ENCODE results near the gene GAL. TPM values are rescaled to one million over a fixed set of nuclear protein-coding genes. Genes with fewer than 3 reads are reported as not detected.

The GAL gene
- total and polyA plus RNA-seq, 2 of the 13 experiments (the other 11 are each of a cell fraction or from before 2014, with no cell fraction given), result not detected

DNA sequence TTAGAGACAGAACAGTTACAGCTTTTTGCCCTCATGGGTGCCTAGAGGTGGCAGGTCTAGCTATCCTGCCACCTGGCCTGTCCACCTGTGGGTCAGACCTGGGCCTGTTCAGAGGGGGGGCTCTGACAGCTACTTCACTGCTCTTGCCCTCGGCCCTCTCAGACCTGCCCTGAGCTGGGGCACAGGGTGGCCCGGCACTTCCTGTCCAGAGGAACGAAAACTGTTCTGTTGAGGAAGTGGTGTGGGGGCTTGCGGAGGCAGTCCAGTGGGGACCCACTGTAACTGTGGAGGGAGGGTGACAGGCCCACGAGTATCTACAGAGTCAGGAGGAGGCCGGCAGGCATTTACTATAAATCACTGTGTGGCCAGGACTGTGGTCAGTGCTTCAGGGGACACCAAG, 50.8 kb downstream of the GAL start:
- no peaks in the 10 kb centered on the region for H3K79me2 ChIP-seq (ENCODE audit: insufficient read depth, low read length)
- H2AFZ ChIP-seq (ENCODE audit: low read length), result no peak overlapping the region
- no peak overlapping the region for H3K9ac ChIP-seq (ENCODE audit: insufficient read depth, low read depth, low read length)
- POLR2A ChIA-PET, result no interaction called here
- no peaks in the 10 kb centered on the region for H3K4me1 ChIP-seq (ENCODE audit: insufficient read depth, low read length)
- no TSS peak for BruUV-seq (replicated peaks)
- in situ Hi-C loops (cut with HindIII; ENCODE audit: extremely low pct_ligation_motif_present, low pct_unique_long_range_greater_than_20kb), result no loop called here
- no peak overlapping the region for H3K4me3 ChIP-seq (replicated peaks in 1 of 3; ENCODE audit: insufficient read depth in 1 of 3, low read depth in 2 of 3, low read length in 3 of 3)
- H3K9me3 ChIP-seq (ENCODE audit: low read length), result no peaks in the 10 kb centered on the region
- intact Hi-C loops (cut with micrococcal nuclease; ENCODE audit: unreplicated experiment), result no loop called here
- peaks cover 2 to 31% of the 10 kb centered on the region in 2 experiments; a peak in 3 of 5 replicates for H3K27me3 ChIP-seq (ENCODE audit: control insufficient read depth in 1 of 2, insufficient read depth in 2 of 2, low read length in 2 of 2)
- no peaks in the 10 kb centered on the region for H3K36me3 ChIP-seq (replicated peaks in 1 of 2; ENCODE audit: control insufficient read depth in 1 of 2, insufficient read depth in 2 of 2, low read length in 2 of 2)
- 39% methylated on average over 5 of the region's 6 CpGs for WGBS (ENCODE audit: low lambda C conversion rate)
- FAIRE-seq, result no peak
- CTCF ChIA-PET (ENCODE audit: low intra/inter-chr PET ratio, low total read pairs), result no interaction called here
- no peak overlapping the region for H3K27ac ChIP-seq (ENCODE audit: extremely low read length, insufficient read depth, low read length)
- no peak overlapping the region for H3K4me2 ChIP-seq (ENCODE audit: low read depth, low read length)
- DNase-seq (ENCODE audit: low spot score), result no peak
- H4K20me1 ChIP-seq (ENCODE audit: insufficient read depth, low read length), result no peaks in the 10 kb centered on the region
- ATAC-seq, result no peak
- TF ChIP-seq, protein P1, sequence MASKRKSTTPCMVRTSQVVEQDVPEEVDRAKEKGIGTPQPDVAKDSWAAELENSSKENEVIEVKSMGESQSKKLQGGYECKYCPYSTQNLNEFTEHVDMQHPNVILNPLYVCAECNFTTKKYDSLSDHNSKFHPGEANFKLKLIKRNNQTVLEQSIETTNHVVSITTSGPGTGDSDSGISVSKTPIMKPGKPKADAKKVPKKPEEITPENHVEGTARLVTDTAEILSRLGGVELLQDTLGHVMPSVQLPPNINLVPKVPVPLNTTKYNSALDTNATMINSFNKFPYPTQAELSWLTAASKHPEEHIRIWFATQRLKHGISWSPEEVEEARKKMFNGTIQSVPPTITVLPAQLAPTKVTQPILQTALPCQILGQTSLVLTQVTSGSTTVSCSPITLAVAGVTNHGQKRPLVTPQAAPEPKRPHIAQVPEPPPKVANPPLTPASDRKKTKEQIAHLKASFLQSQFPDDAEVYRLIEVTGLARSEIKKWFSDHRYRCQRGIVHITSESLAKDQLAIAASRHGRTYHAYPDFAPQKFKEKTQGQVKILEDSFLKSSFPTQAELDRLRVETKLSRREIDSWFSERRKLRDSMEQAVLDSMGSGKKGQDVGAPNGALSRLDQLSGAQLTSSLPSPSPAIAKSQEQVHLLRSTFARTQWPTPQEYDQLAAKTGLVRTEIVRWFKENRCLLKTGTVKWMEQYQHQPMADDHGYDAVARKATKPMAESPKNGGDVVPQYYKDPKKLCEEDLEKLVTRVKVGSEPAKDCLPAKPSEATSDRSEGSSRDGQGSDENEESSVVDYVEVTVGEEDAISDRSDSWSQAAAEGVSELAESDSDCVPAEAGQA (IDR thresholded peaks at IDR 0.05; ENCODE audit: low read depth), result no peak
- TF ChIP-seq, protein P1 (CRISPR knock-in tag; IDR thresholded peaks at IDR 0.05; ENCODE audit: borderline replicate concordance), result no peak
- TF ChIP-seq NFE2 (CRISPR knock-in tag; IDR thresholded peaks at IDR 0.05) (no peak), ATAD3A (CRISPR knock-in tag; IDR thresholded peaks at IDR 0.05) (no peak), CBFB (CRISPR knock-in tag; IDR thresholded peaks at IDR 0.05) (no peak)
- TF ChIP-seq, protein P2, sequence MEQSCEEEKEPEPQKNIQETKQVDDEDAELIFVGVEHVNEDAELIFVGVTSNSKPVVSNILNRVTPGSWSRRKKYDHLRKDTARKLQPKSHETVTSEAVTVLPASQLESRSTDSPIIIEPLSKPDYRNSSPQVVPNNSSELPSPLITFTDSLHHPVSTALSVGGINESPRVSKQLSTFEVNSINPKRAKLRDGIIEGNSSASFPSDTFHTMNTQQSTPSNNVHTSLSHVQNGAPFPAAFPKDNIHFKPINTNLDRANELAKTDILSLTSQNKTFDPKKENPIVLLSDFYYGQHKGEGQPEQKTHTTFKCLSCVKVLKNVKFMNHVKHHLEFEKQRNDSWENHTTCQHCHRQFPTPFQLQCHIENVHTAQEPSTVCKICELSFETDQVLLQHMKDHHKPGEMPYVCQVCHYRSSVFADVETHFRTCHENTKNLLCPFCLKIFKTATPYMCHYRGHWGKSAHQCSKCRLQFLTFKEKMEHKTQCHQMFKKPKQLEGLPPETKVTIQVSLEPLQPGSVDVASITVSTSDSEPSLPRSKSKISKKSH (CRISPR knock-in tag; IDR thresholded peaks at IDR 0.05; ENCODE audit: borderline replicate concordance), result no peak
- TF ChIP-seq, protein P3, sequence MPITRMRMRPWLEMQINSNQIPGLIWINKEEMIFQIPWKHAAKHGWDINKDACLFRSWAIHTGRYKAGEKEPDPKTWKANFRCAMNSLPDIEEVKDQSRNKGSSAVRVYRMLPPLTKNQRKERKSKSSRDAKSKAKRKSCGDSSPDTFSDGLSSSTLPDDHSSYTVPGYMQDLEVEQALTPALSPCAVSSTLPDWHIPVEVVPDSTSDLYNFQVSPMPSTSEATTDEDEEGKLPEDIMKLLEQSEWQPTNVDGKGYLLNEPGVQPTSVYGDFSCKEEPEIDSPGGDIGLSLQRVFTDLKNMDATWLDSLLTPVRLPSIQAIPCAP (CRISPR knock-in tag; IDR thresholded peaks at IDR 0.05; ENCODE audit: low read depth), result no peak
- TF ChIP-seq, protein P4, sequence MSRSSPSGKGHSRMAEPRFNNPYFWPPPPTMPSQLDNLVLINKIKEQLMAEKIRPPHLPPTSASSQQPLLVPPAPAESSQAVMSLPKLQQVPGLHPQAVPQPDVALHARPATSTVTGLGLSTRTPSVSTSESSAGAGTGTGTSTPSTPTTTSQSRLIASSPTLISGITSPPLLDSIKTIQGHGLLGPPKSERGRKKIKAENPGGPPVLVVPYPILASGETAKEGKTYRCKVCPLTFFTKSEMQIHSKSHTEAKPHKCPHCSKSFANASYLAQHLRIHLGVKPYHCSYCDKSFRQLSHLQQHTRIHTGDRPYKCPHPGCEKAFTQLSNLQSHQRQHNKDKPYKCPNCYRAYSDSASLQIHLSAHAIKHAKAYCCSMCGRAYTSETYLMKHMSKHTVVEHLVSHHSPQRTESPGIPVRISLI (CRISPR knock-in tag; IDR thresholded peaks at IDR 0.05; ENCODE audit: borderline replicate concordance), result no peak
